OCI-LY1 (cell line): ENCODE results near the gene NFIX.

Source experiments
- H2AFZ ChIP-seq: fragments of 200-600 bp; sonication (generic), shearing (Covaris generic); 2 replicates; pipeline ENCODE4 v1.6.0; 2014; ENCODE audit warnings: antibody characterized with exemption, mild to moderate bottlenecking, low read length
- H3F3A ChIP-seq: fragments of 200-600 bp; sonication (generic), shearing (Covaris generic); 2 replicates; pipeline ENCODE4 v1.6.0; 2014; ENCODE audit warnings: mild to moderate bottlenecking, antibody characterized with exemption, low read length, moderate library complexity; ENCODE audit not compliant: insufficient read depth
- H3K27ac ChIP-seq: fragments of 200-600 bp; sonication (generic); 2 replicates; pipeline ENCODE4 v1.5.1; 2014; ENCODE audit warnings: low read length, mixed run types, mild to moderate bottlenecking, low read depth; ENCODE audit not compliant: poor library complexity, severe bottlenecking
- H3K27me3 ChIP-seq: fragments of 200-600 bp; sonication (generic); 2 replicates; pipeline ENCODE4 v1.6.0; 2014; ENCODE audit warnings: antibody characterized with exemption, mild to moderate bottlenecking, low read length, moderate library complexity; ENCODE audit not compliant: insufficient read depth
- H3K36me3 ChIP-seq: fragments of 200-600 bp; sonication (generic); 2 replicates; pipeline ENCODE4 v1.6.1; 2014; ENCODE audit warnings: mild to moderate bottlenecking, antibody characterized with exemption, low read length, moderate library complexity, mixed read lengths; ENCODE audit not compliant: insufficient read depth
- H3K4me1 ChIP-seq: fragments of 200-600 bp; sonication (generic); 2 replicates; pipeline ENCODE4 v1.5.1; 2014; ENCODE audit warnings: mild to moderate bottlenecking, low read length, moderate library complexity; ENCODE audit not compliant: insufficient read depth, severe bottlenecking
- H3K4me2 ChIP-seq: fragments of 200-600 bp; sonication (generic), shearing (Covaris generic); 2 replicates; pipeline ENCODE4 v1.6.1; 2014; ENCODE audit warnings: low read length
- H3K4me3 ChIP-seq: fragments of 200-600 bp; sonication (generic); 2 replicates; pipeline ENCODE4 v1.5.1; 2014; ENCODE audit warnings: low read length, low read depth, mild to moderate bottlenecking, mixed read lengths; ENCODE audit not compliant: poor library complexity, severe bottlenecking
- H3K79me2 ChIP-seq: fragments of 200-600 bp; shearing (Covaris generic); 2 replicates; pipeline ENCODE4 v1.6.1; 2016; ENCODE audit warnings: mixed run types, low read length, mixed read lengths; ENCODE audit not compliant: insufficient read depth
- H3K9ac ChIP-seq: fragments of 200-600 bp; sonication (generic), shearing (Covaris generic); 2 replicates; pipeline ENCODE4 v1.6.1; 2014; ENCODE audit warnings: mild to moderate bottlenecking, low read length, mixed read lengths
- H3K9me2 ChIP-seq: fragments of 200-600 bp; sonication (generic), shearing (Covaris generic); 2 replicates; pipeline ENCODE4 v1.6.1; 2014; ENCODE audit warnings: low read depth, mild to moderate bottlenecking, low read length, mixed read lengths
- H3K9me3 ChIP-seq: fragments of 200-600 bp; shearing (Covaris generic); 2 replicates; pipeline ENCODE4 v1.6.1; 2014; ENCODE audit warnings: low read length, mixed read lengths
- H4K20me1 ChIP-seq: fragments of 200-600 bp; sonication (generic), shearing (Covaris generic); 2 replicates; pipeline ENCODE4 v1.6.0; 2016; ENCODE audit warnings: mild to moderate bottlenecking, low read length; ENCODE audit not compliant: insufficient read depth
- EZH2 ChIP-seq: fragments of 200-600 bp; sonication (generic), shearing (Covaris generic); IDR thresholded peaks from 2 replicates; pipeline ENCODE4 v1.8.0; 2017; ENCODE audit warnings: borderline replicate concordance, mixed run types, mild to moderate bottlenecking, antibody characterized with exemption, low read length, moderate library complexity, mixed read lengths
- TF ChIP-seq, protein P1 (sequence below): fragments of 200-600 bp; sonication (generic), shearing (Covaris generic); IDR thresholded peaks from 2 replicates; pipeline ENCODE4 v1.5.1; 2017; ENCODE audit warnings: mild to moderate bottlenecking, antibody characterized with exemption, low read length, moderate library complexity, mixed read lengths

Gene NFIX

DNA sequence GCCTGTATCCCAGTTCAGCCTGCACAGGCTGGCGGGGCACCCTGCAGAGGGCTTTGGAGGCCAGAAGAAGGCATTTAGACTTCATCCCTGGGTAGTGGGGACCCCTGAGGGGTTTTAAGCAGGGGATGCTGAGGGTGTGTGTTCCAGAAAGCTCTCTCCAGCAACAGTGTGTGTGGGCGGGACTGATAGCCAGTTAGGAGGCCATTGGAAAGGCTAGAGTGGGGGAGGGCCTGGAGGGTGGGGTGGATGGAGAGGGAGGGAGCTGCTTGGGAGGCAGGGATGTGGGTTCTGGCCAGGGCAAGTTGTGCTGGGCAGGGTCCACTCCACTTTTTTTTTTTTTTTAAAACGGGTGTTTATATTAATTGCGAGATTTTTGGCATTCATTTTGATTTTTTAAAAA lies 79.1 kb downstream of the NFIX start:
- Histone ChIP-seq H3K9ac (no peak overlapping the region), H3K9me2 (no peaks in the 10 kb centered on the region), H3K79me2 (no peaks in the 10 kb centered on the region), H3K9me3 (no peaks in the 10 kb centered on the region), H2AFZ (no peak overlapping the region), H4K20me1 (no peaks in the 10 kb centered on the region), H3K4me3 (no peak overlapping the region), H3F3A (no peaks in the 10 kb centered on the region), H3K27me3 (peaks cover 26% of the 10 kb centered on the region; the same call in 1 of the 2 replicates), H3K4me1 (peaks cover 3% of the 10 kb centered on the region), H3K27ac (no peak overlapping the region), H3K4me2 (no peak overlapping the region), H3K36me3 (no peaks in the 10 kb centered on the region)
- TF ChIP-seq, protein P1, sequence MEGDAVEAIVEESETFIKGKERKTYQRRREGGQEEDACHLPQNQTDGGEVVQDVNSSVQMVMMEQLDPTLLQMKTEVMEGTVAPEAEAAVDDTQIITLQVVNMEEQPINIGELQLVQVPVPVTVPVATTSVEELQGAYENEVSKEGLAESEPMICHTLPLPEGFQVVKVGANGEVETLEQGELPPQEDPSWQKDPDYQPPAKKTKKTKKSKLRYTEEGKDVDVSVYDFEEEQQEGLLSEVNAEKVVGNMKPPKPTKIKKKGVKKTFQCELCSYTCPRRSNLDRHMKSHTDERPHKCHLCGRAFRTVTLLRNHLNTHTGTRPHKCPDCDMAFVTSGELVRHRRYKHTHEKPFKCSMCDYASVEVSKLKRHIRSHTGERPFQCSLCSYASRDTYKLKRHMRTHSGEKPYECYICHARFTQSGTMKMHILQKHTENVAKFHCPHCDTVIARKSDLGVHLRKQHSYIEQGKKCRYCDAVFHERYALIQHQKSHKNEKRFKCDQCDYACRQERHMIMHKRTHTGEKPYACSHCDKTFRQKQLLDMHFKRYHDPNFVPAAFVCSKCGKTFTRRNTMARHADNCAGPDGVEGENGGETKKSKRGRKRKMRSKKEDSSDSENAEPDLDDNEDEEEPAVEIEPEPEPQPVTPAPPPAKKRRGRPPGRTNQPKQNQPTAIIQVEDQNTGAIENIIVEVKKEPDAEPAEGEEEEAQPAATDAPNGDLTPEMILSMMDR = no peak
- TF ChIP-seq EZH2 = no peak

DNA sequence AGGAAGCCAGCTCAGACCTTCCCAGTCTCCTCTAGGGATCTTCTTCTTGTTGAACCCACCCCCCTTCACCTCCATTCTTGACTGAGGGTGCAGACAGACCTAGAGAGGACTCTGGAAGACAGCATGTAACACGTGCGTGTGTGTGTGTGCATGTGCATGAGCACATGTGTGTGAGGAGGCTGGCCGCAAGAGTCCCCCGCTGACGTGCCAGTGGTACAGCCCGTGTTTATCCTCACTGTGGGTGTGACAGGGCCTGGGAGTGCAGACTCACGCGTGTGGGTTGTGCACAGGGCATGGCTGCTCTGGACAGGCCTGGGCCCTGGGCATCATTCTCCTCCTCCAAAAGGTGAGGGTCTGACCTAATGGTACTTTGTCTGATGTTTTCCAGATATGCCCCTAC lies 81.0 kb downstream of the NFIX start:
- no peaks in the 10 kb centered on the region for H3K79me2 ChIP-seq

DNA sequence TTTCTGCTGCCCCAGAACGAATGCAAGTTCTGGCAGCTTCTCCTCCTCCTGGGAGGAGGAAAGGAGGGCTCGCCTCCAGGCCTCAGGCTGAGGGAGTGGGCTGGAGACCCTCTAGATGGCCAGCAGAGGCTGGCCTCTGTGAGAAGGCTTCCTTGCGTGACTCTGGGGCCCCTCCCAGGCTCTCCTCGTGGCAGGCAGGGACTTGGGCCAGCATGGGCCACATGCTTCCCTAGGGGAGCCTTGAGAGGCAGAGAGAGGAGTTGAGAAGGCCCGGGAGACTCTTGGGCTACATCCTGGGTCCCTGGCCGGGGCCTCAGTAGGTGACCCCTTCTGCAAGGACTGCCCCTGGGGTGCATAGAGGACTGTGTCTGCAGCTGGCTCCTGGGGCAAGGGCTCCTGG lies 81.5 kb downstream of the NFIX start:
- no peaks in the 10 kb centered on the region for H3K79me2 ChIP-seq
- no peak overlapping the region for H3K9ac ChIP-seq
- no peak overlapping the region for H3K4me3 ChIP-seq
- H3F3A ChIP-seq = no peaks in the 10 kb centered on the region
- H2AFZ ChIP-seq = no peak overlapping the region
- H4K20me1 ChIP-seq = no peaks in the 10 kb centered on the region
- H3K4me2 ChIP-seq = no peak overlapping the region
- no peak overlapping the region for H3K27ac ChIP-seq
- no peaks in the 10 kb centered on the region for H3K4me1 ChIP-seq
- H3K27me3 ChIP-seq = peaks cover 17% of the 10 kb centered on the region; the same call in 1 of the 2 replicates
- H3K36me3 ChIP-seq = no peaks in the 10 kb centered on the region
- no peak for TF ChIP-seq EZH2
- TF ChIP-seq, protein P1 = no peak
- no peaks in the 10 kb centered on the region for H3K9me3 ChIP-seq
- H3K9me2 ChIP-seq = no peaks in the 10 kb centered on the region

More for the DNA sequence above, 81.0 kb downstream of the NFIX start:
- Histone ChIP-seq H3K9me2 (no peaks in the 10 kb centered on the region), H3F3A (no peaks in the 10 kb centered on the region), H2AFZ (no peak overlapping the region), H3K4me1 (no peaks in the 10 kb centered on the region), H3K9ac (no peak overlapping the region), H4K20me1 (no peaks in the 10 kb centered on the region), H3K9me3 (no peaks in the 10 kb centered on the region), H3K27ac (no peak overlapping the region), H3K4me2 (no peak overlapping the region), H3K36me3 (no peaks in the 10 kb centered on the region), H3K4me3 (no peak overlapping the region), H3K27me3 (peaks cover 20% of the 10 kb centered on the region; the same call in 1 of the 2 replicates)
- TF ChIP-seq EZH2 = no peak
- TF ChIP-seq, protein P1 = no peak
